ENCODE measurements around the gene TM7SF2.

TM7SF2 gene

DNA sequence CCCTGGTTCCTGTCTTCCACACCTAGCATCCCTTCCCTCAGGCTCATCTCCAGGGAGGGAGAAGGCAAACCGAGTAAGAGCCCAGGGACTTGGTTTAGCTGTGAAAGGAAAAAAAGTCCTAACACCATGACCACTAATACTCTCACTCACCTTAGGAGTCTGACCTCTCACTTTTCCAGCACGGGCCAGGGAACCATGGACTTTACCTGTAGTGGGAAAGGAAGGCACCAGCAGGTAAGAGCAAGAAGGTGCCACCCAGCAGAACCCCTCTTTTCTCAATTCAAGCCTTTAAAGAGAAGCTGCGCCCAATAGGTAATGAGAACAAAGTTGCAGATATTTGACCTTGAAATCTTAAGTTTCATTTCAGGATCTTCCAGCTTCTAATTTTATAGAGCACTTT, 9.2 kb downstream of the TM7SF2 start:
- TF ChIP-seq, protein P1, sequence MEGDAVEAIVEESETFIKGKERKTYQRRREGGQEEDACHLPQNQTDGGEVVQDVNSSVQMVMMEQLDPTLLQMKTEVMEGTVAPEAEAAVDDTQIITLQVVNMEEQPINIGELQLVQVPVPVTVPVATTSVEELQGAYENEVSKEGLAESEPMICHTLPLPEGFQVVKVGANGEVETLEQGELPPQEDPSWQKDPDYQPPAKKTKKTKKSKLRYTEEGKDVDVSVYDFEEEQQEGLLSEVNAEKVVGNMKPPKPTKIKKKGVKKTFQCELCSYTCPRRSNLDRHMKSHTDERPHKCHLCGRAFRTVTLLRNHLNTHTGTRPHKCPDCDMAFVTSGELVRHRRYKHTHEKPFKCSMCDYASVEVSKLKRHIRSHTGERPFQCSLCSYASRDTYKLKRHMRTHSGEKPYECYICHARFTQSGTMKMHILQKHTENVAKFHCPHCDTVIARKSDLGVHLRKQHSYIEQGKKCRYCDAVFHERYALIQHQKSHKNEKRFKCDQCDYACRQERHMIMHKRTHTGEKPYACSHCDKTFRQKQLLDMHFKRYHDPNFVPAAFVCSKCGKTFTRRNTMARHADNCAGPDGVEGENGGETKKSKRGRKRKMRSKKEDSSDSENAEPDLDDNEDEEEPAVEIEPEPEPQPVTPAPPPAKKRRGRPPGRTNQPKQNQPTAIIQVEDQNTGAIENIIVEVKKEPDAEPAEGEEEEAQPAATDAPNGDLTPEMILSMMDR (IDR thresholded peaks at IDR 0.05; ENCODE audit: low read depth, low read length): no peak
- H3K4me3 ChIP-seq (ENCODE audit: low read depth, low read length): peak overlapping the region; percentile 79

DNA sequence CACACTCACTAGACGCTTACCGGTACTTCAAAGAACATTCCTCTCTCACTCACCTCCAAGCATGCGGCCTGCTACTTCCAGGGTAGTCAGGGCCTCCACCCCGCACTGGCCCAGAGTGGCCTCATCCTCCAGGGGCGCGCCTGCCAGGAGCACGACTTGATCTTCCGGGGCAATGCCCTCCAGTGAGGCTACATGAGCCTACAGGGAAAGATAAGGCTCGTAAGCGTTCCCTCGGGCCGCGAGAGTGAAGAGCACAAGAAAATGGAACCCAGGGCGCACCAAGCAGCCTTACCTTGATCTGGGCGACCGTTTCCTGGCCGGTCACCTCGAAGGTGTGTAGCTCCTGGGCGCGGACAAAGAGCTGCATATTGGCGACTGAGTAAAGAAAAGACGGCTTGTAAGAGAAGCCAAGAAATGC, 9.8 kb downstream of the TM7SF2 start:
- TF ChIP-seq, protein P1 (IDR thresholded peaks at IDR 0.05; ENCODE audit: low read depth, low read length): no peak
- H3K4me3 ChIP-seq (ENCODE audit: low read depth, low read length): peak overlapping the region; percentile 79

DNA sequence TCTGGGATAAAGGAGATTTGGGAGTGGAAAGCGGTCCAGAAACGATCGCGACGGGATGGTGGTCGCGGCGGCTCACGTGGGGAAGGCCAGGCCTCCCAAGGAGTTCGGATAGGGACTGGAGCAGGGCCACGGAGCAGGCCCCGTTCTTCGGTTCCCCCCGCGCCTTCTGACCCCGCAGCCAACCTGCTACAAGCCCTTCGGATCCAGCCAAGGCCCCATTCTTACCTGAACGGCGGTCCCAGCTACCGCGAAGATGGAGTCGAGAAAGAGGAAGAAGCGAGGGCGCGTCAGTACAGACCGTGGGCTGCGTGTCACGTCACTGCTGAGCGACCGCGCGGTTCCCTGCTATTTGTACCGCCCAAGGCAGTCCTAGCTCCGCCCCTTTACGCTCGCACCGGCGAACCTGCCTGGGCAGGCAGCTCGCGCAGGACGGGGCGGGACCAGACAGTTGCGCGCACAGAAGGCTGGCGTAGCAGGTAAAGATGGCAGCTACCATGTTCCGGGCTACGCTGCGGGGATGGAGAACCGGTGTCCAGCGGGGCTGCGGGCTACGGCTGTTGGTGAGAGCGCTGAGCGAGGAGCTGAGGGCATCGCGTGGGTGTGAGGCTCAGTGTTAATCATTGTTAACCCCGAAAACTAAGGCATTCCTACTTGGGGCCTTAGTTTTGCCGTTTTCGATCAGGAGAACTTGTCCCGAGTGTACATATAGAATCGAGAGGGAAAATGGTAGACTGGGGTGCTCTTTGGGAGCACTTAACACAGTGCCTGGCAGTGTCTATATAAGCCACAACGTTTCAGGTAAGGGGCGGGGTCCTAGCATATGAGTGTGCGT, 10.4 kb downstream of the TM7SF2 start, which contains the start of the genes FAU and MRPL49:
TSS of gene FAU (minus strand) at position 270 of the 832 bp plus-strand sequence. CDS start 321 bp downstream, outside the sequence.
TSS of gene MRPL49 (plus strand) at position 457 of the 832 bp plus-strand sequence. CDS start at position 483, 26 bp downstream.
- H3K4me3 ChIP-seq (ENCODE audit: low read depth, low read length): peak within 1 kb of the TSS; percentile 79
- TF ChIP-seq, protein P1 (IDR thresholded peaks at IDR 0.05; ENCODE audit: low read depth, low read length): no peak

DNA sequence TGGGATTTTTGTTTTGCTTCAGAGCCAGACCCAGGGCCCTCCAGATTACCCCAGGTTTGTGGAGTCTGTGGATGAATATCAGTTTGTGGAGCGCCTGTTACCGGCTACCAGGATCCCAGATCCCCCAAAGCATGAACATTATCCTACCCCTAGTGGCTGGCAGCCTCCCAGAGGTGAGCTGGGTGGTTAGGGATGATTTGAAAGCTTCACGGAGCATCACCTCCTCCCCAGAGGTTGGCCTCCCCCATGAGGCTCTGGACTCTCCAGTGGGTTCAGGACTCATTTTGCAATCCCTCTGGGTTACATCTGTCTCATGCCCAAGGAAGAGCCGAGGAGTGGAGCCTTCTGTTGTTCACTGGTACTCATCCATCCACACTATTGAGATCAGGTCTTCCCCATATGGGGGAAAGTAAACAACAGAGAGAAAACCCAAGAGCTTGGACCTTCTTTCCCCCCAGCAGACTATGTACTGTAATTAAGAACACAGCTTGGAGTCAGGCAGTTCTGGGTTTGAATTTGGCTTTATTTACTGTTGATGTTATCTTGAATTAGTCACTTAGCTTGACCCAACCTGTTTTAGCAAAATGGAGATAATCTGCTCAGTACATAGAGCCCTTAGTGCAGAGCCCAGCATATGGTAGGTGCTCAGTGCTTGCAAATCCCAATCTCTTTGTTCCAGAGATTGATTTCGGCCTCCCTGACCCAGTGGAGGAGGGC, 13.0 kb downstream of the TM7SF2 start:
- no peak overlapping the region for H3K4me3 ChIP-seq (ENCODE audit: low read depth, low read length)
- TF ChIP-seq, protein P1 (IDR thresholded peaks at IDR 0.05; ENCODE audit: low read depth, low read length): no peak

DNA sequence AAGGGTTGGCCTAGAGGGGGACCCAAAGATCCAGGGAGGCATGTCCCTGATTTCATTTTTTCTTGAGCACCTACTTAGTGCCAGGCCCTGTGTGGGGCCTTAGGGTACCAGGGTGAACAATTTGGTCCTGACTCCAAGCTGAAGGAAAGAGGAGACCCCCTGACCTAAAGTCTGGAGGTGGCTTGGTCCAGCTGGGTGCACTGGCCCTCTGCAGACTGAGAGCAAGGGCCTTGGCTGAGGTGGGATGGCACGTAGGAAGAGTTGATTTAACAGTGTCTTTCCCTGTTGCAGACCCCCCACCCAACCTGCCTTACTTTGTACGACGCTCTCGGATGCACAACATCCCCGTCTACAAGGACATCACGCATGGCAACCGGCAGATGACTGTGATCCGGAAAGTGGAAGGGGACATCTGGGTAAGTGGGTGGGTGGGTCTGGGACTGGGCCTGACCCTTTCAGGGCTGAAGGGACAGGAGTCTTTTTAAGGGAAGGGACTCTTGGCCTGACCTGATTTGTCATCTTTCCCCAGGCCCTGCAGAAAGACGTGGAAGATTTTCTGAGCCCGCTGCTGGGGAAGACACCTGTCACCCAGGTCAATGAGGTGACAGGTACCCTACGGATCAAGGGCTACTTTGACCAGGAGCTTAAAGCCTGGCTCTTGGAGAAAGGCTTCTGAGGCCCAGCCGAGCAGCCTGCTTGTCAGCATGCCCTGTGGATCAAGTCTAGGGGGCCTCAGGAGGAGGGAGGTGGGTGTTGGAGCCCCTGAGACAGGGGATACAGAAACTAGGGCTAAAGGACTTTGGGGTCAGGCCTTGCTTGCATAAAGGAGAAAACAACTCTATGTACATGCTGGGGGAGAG, 13.8 kb downstream of the TM7SF2 start:
- TF ChIP-seq, protein P1 (IDR thresholded peaks at IDR 0.05; ENCODE audit: low read depth, low read length): no peak
- H3K4me3 ChIP-seq (ENCODE audit: low read depth, low read length): no peak overlapping the region

DNA sequence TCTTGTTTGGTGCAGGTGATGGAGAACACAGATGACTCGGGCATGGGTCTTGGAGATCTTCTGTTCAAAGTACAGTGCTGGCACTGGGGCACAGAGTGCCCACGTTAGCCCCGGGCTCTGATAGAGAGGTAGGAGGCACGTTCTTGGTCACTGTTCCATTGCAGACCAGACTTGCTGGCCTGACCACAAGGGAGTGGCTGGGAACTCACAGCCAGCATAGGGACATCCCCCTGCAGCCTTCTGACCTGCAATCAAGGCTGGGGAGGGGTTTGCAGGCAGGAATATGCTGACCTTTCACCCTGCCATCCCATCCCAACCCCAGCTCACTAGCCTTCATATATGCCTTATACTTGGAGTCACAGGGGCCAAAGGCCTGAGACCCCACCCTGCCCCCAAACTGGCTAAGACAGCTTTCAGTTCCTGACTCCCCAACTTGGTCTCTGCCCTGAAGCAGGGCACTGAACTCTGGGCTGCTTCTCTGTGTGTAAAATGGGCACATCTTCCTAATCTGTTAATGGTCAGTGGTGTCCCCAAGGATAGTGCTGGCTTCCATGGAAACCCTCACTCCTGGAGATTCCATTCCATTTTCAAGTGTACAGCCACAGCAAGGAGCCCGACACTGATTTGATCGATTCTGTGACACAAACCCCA, 15.1 kb downstream of the TM7SF2 start:
- TF ChIP-seq, protein P1 (IDR thresholded peaks at IDR 0.05; ENCODE audit: low read depth, low read length): no peak
- no peak overlapping the region for H3K4me3 ChIP-seq (ENCODE audit: low read depth, low read length)
